ENCODE data around the gene CERS6.

CERS6 gene

DNA sequence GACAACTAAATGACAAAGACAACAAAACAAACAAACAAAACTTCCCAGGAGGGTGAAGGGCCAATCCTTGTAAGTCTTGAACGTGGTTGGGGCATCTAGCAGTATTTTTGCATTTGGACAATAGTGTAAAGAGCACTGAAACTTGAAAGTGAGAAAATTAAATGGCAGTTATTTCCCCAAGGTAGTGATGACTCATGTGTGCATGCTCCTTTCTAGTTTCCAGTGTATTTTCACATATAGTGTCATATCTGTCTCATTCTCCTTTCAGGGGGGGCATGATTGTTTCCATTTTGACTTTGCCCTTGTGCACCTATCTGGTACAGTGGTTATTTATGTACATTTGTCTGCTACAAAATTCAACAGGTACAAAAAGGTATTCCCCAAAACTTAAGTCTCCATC lies 39.5 kb downstream of the CERS6 start:
- WGBS, 2 donors (ENCODE audit: extremely low coverage in 2 of 2, insufficient read length in 2 of 2, insufficient replicate concordance in 1 of 2): no CpG with 5 or more reads among the region's 1 CpG
- DNase-seq (ENCODE audit: low spot score): no peak
- peaks cover 4% of the 10 kb centered on the region for H3K79me1 ChIP-seq (ENCODE audit: low read depth, low read length)
- no peak overlapping the region for H3K14ac ChIP-seq (ENCODE audit: low read length)
- no peak overlapping the region for H2BK15ac ChIP-seq (ENCODE audit: low read length)
- no peak overlapping the region for H3K4me3 ChIP-seq (ENCODE audit: low read length in 2 of 2)
- H3K27ac ChIP-seq (replicated peaks; ENCODE audit: low read length): no peak overlapping the region
- H3K9me3 ChIP-seq (replicated peaks in 1 of 2; ENCODE audit: control insufficient read depth in 2 of 2, insufficient read depth in 1 of 2, low read depth in 1 of 2, low read length in 2 of 2): peaks cover 0 to 7% of the 10 kb centered on the region in 2 donors
- no peak overlapping the region for H4K91ac ChIP-seq (ENCODE audit: low read depth, low read length, poor library complexity)
- no peaks in the 10 kb centered on the region for H3K27me3 ChIP-seq (ENCODE audit: control insufficient read depth in 3 of 3, insufficient read depth in 3 of 3, low read depth in 1 of 3, low read length in 3 of 3)
- H3K18ac ChIP-seq (ENCODE audit: low read length): no peak overlapping the region
- no peak overlapping the region for H3K4ac ChIP-seq (ENCODE audit: low read length)
- no peak overlapping the region for H2BK5ac ChIP-seq (ENCODE audit: low read length)
- no peak overlapping the region for H3K9ac ChIP-seq (ENCODE audit: low read depth, low read length, poor library complexity)
- H3K23ac ChIP-seq (ENCODE audit: low read depth, low read length, poor library complexity): no peak overlapping the region
- peaks cover 5 to 6% of the 10 kb centered on the region in 2 donors for H3K4me1 ChIP-seq (ENCODE audit: control insufficient read depth in 2 of 2, insufficient read depth in 1 of 2, low read depth in 1 of 2, low read length in 2 of 2)
- peaks cover 0 to 8% of the 10 kb centered on the region in 2 donors for H3K36me3 ChIP-seq (replicated peaks in 1 of 2; ENCODE audit: control insufficient read depth in 2 of 2, insufficient read depth in 2 of 2, low read length in 2 of 2)
- H2BK12ac ChIP-seq (ENCODE audit: low read length): no peak overlapping the region
- H2AFZ ChIP-seq (ENCODE audit: low read length): no peak overlapping the region
- H2BK120ac ChIP-seq (ENCODE audit: low read depth, low read length): no peak overlapping the region
- H4K8ac ChIP-seq (ENCODE audit: low read depth, low read length): no peak overlapping the region
- no peak overlapping the region for H2AK5ac ChIP-seq (ENCODE audit: low read depth, low read length)
- no peak overlapping the region for H3K4me2 ChIP-seq (ENCODE audit: insufficient read depth, low read length, poor library complexity, severe bottlenecking)

DNA sequence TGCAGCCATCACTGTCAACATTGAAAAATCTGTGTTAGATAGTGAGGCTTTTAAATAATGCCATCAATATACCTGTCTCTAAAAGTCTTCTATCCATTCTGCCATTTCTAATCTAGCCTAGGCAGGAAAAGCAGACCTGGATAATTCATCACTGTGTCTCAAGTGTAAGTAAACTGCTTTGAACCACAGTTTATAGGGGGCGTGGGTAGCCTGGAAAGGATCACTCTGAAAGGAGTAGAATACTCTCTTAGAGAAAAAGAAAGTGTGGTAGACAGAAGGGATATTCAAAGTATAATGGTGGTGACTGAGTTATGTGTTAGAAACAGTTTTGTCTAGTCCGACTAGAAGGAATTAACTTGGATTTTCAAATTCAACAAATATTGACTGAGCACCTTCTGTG lies 40.8 kb downstream of the CERS6 start:
- Histone ChIP-seq H3K9ac (ENCODE audit: low read depth, low read length, poor library complexity) (no peak overlapping the region), H2BK120ac (ENCODE audit: low read depth, low read length) (no peak overlapping the region), H4K91ac (ENCODE audit: low read depth, low read length, poor library complexity) (no peak overlapping the region), H3K27ac (replicated peaks; ENCODE audit: low read length) (no peak overlapping the region), H4K8ac (ENCODE audit: low read depth, low read length) (no peak overlapping the region), H2AFZ (ENCODE audit: low read length) (no peak overlapping the region), H3K4me3 (ENCODE audit: low read length in 2 of 2) (no peak overlapping the region), H2BK15ac (ENCODE audit: low read length) (no peak overlapping the region), H3K27me3 (ENCODE audit: control insufficient read depth in 3 of 3, insufficient read depth in 3 of 3, low read depth in 1 of 3, low read length in 3 of 3) (no peaks in the 10 kb centered on the region), H2AK5ac (ENCODE audit: low read depth, low read length) (no peak overlapping the region), H3K14ac (ENCODE audit: low read length) (no peak overlapping the region), H3K4me2 (ENCODE audit: insufficient read depth, low read length, poor library complexity, severe bottlenecking) (no peak overlapping the region), H3K79me1 (ENCODE audit: low read depth, low read length) (peaks cover 2% of the 10 kb centered on the region), H3K4me1 (ENCODE audit: control insufficient read depth in 2 of 2, insufficient read depth in 1 of 2, low read depth in 1 of 2, low read length in 2 of 2) (peaks cover 0 to 2% of the 10 kb centered on the region in 2 donors), H3K36me3 (replicated peaks in 1 of 2; ENCODE audit: control insufficient read depth in 2 of 2, insufficient read depth in 2 of 2, low read length in 2 of 2) (peaks cover 0 to 8% of the 10 kb centered on the region in 2 donors), H3K18ac (ENCODE audit: low read length) (no peak overlapping the region), H3K23ac (ENCODE audit: low read depth, low read length, poor library complexity) (no peak overlapping the region), H3K9me3 (replicated peaks in 1 of 2; ENCODE audit: control insufficient read depth in 2 of 2, insufficient read depth in 1 of 2, low read depth in 1 of 2, low read length in 2 of 2) (peaks cover 0 to 7% of the 10 kb centered on the region in 2 donors), H2BK12ac (ENCODE audit: low read length) (no peak overlapping the region), H2BK5ac (ENCODE audit: low read length) (no peak overlapping the region), H3K4ac (ENCODE audit: low read length) (no peak overlapping the region)
- WGBS, 2 donors (ENCODE audit: extremely low coverage in 2 of 2, insufficient read length in 2 of 2, insufficient replicate concordance in 1 of 2): no CpG with 5 or more reads among the region's 2 CpGs
- DNase-seq (ENCODE audit: low spot score): no peak

- H4K91ac ChIP-seq (ENCODE audit: low read depth, low read length, poor library complexity): no peak overlapping the region
- no peak overlapping the region for H2BK5ac ChIP-seq (ENCODE audit: low read length)
- WGBS, 2 donors (ENCODE audit: extremely low coverage in 2 of 2, insufficient read length in 2 of 2, insufficient replicate concordance in 1 of 2): no CpG with 5 or more reads among the region's 4 CpGs
- no peak overlapping the region for H3K9ac ChIP-seq (ENCODE audit: low read depth, low read length, poor library complexity)
- H4K8ac ChIP-seq (ENCODE audit: low read depth, low read length): no peak overlapping the region
- H3K4me1 ChIP-seq (ENCODE audit: control insufficient read depth in 2 of 2, insufficient read depth in 1 of 2, low read depth in 1 of 2, low read length in 2 of 2): peaks cover 0 to 1% of the 10 kb centered on the region in 2 donors
- no peak overlapping the region for H3K4ac ChIP-seq (ENCODE audit: low read length)
- H3K27ac ChIP-seq (replicated peaks; ENCODE audit: low read length): no peak overlapping the region
- no peak overlapping the region for H3K18ac ChIP-seq (ENCODE audit: low read length)
- H3K9me3 ChIP-seq (replicated peaks in 1 of 2; ENCODE audit: control insufficient read depth in 2 of 2, insufficient read depth in 1 of 2, low read depth in 1 of 2, low read length in 2 of 2): peaks cover 0 to 17% of the 10 kb centered on the region in 2 donors
- no peak overlapping the region for H2AK5ac ChIP-seq (ENCODE audit: low read depth, low read length)
- no peak overlapping the region for H3K4me3 ChIP-seq (ENCODE audit: low read length in 2 of 2)
- H2BK12ac ChIP-seq (ENCODE audit: low read length): no peak overlapping the region
- no peak overlapping the region for H3K4me2 ChIP-seq (ENCODE audit: insufficient read depth, low read length, poor library complexity, severe bottlenecking)
- H3K79me1 ChIP-seq (ENCODE audit: low read depth, low read length): peaks cover 2% of the 10 kb centered on the region
- DNase-seq (ENCODE audit: low spot score): no peak
- no peak overlapping the region for H2BK15ac ChIP-seq (ENCODE audit: low read length)
- no peak overlapping the region for H2AFZ ChIP-seq (ENCODE audit: low read length)
- H3K14ac ChIP-seq (ENCODE audit: low read length): no peak overlapping the region
- no peak overlapping the region for H2BK120ac ChIP-seq (ENCODE audit: low read depth, low read length)
- no peak overlapping the region for H3K23ac ChIP-seq (ENCODE audit: low read depth, low read length, poor library complexity)
- H3K27me3 ChIP-seq (ENCODE audit: control insufficient read depth in 3 of 3, insufficient read depth in 3 of 3, low read depth in 1 of 3, low read length in 3 of 3): no peaks in the 10 kb centered on the region
- H3K36me3 ChIP-seq (replicated peaks in 1 of 2; ENCODE audit: control insufficient read depth in 2 of 2, insufficient read depth in 2 of 2, low read length in 2 of 2): peaks cover 0 to 3% of the 10 kb centered on the region in 2 donors
Observed at GRCh38 chr2:168499500-168499899, 43.4 kb downstream of the CERS6 start.

GRCh38 chr2:168500516-168500915 lies 44.4 kb downstream of the CERS6 start:
- Histone ChIP-seq H3K4me1 (ENCODE audit: control insufficient read depth in 2 of 2, insufficient read depth in 1 of 2, low read depth in 1 of 2, low read length in 2 of 2) (no peaks in the 10 kb centered on the region), H4K8ac (ENCODE audit: low read depth, low read length) (no peak overlapping the region), H3K27ac (replicated peaks; ENCODE audit: low read length) (no peak overlapping the region), H4K91ac (ENCODE audit: low read depth, low read length, poor library complexity) (no peak overlapping the region), H2BK120ac (ENCODE audit: low read depth, low read length) (no peak overlapping the region), H3K23ac (ENCODE audit: low read depth, low read length, poor library complexity) (no peak overlapping the region), H3K9me3 (replicated peaks in 1 of 2; ENCODE audit: control insufficient read depth in 2 of 2, insufficient read depth in 1 of 2, low read depth in 1 of 2, low read length in 2 of 2) (peaks cover 0 to 14% of the 10 kb centered on the region in 2 donors), H3K4ac (ENCODE audit: low read length) (no peak overlapping the region), H3K36me3 (replicated peaks in 1 of 2; ENCODE audit: control insufficient read depth in 2 of 2, insufficient read depth in 2 of 2, low read length in 2 of 2) (no peaks in the 10 kb centered on the region), H2BK12ac (ENCODE audit: low read length) (no peak overlapping the region), H3K14ac (ENCODE audit: low read length) (no peak overlapping the region), H2BK15ac (ENCODE audit: low read length) (no peak overlapping the region), H3K18ac (ENCODE audit: low read length) (no peak overlapping the region), H3K4me3 (ENCODE audit: low read length in 2 of 2) (no peak overlapping the region), H3K9ac (ENCODE audit: low read depth, low read length, poor library complexity) (no peak overlapping the region), H3K4me2 (ENCODE audit: insufficient read depth, low read length, poor library complexity, severe bottlenecking) (no peak overlapping the region), H3K79me1 (ENCODE audit: low read depth, low read length) (no peaks in the 10 kb centered on the region), H2AFZ (ENCODE audit: low read length) (no peak overlapping the region), H2BK5ac (ENCODE audit: low read length) (no peak overlapping the region), H2AK5ac (ENCODE audit: low read depth, low read length) (no peak overlapping the region), H3K27me3 (ENCODE audit: control insufficient read depth in 3 of 3, insufficient read depth in 3 of 3, low read depth in 1 of 3, low read length in 3 of 3) (no peaks in the 10 kb centered on the region)
- DNase-seq (ENCODE audit: low spot score): no peak

All from neuronal stem cell (in vitro differentiated cells).